HUES64 (cell line): ENCODE results near the gene MRPS27.

Experiments
- H3K27ac ChIP-seq: 2 replicates; pipeline ENCODE4 v1.7.0; 2013; ENCODE audit warnings: low read depth, low read length, inconsistent platforms
- H3K27me3 ChIP-seq: 2 replicates; pipeline ENCODE4 v1.6.1; 2013; ENCODE audit warnings: mild to moderate bottlenecking, low read length; ENCODE audit not compliant: insufficient read depth
- H3K36me3 ChIP-seq: 2 replicates; pipeline ENCODE4 v1.6.1; 2013; ENCODE audit warnings: mild to moderate bottlenecking, low read length; ENCODE audit not compliant: insufficient read depth
- H3K4me1 ChIP-seq: 2 replicates; pipeline ENCODE4 v1.6.1; 2013; ENCODE audit warnings: mild to moderate bottlenecking, low read length, moderate library complexity; ENCODE audit not compliant: insufficient read depth
- H3K4me3 ChIP-seq: 2 replicates; pipeline ENCODE4 v1.5.1; 2013; ENCODE audit warnings: mild to moderate bottlenecking, low read length, moderate library complexity
- H3K9ac ChIP-seq: 2 replicates; pipeline ENCODE4 v1.6.1; 2013; ENCODE audit warnings: mild to moderate bottlenecking, low read depth, low read length
- H3K9me3 ChIP-seq: 2 replicates; pipeline ENCODE4 v1.6.1; 2013; ENCODE audit warnings: low read depth, low read length; ENCODE audit not compliant: insufficient read depth
- WGBS: fragments of 150-250, 120-280 bp; methylation state at CpG from one replicate; pipeline ENCODE4 v1.1.7; 2013; ENCODE audit warnings: missing lambda C conversion rate; 5-methylcytosine and 5-hydroxymethylcytosine counted together

The MRPS27 gene

DNA sequence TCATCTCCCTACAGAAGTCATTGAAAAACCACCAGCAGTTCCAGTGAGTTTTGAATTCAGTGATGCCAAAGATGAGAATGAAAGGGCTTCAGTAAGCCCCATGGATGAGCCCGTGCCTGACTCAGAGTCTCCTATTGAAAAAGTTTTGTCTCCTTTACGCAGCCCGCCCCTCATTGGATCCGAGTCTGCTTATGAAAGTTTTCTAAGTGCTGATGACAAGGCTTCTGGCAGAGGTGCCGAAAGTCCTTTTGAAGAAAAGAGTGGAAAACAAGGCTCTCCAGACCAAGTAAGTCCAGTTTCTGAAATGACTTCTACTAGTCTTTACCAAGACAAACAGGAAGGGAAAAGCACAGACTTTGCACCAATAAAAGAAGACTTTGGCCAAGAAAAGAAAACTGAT, 122.6 kb downstream of the MRPS27 start:
- Histone ChIP-seq H3K9me3 (no peaks in the 10 kb centered on the region; the same call in 1 of the 2 replicates), H3K4me1 (0 out of 2 replicates have a peak, but pooled peaks cover 3% of the 10 kb centered on the region), H3K36me3 (peaks cover 99% of the 10 kb centered on the region), H3K9ac (no peak overlapping the region), H3K4me3 (no peak overlapping the region), H3K27ac (no peak overlapping the region), H3K27me3 (no peaks in the 10 kb centered on the region)
- WGBS = 96% methylated on average over 5 of the region's 5 CpGs

DNA sequence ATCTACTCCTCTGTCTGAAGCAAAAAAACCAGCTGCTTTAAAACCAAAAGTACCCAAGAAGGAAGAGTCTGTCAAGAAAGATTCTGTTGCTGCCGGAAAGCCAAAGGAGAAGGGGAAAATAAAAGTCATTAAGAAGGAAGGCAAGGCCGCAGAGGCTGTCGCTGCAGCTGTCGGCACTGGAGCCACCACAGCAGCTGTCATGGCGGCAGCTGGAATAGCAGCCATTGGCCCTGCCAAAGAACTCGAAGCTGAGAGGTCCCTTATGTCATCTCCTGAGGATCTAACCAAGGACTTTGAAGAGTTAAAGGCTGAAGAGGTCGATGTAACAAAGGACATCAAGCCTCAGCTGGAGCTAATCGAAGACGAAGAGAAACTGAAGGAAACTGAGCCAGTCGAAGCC, 124.5 kb downstream of the MRPS27 start:
- Histone ChIP-seq H3K9ac (no peak overlapping the region), H3K4me1 (no peaks in the 10 kb centered on the region), H3K27me3 (no peaks in the 10 kb centered on the region), H3K27ac (no peak overlapping the region), H3K9me3 (no peaks in the 10 kb centered on the region; the same call in 1 of the 2 replicates), H3K4me3 (no peak overlapping the region), H3K36me3 (peaks cover 100% of the 10 kb centered on the region)
- 97% methylated on average over 10 of the region's 10 CpGs for WGBS

- 98% methylated on average over 6 of the region's 6 CpGs for WGBS
- no peaks in the 10 kb centered on the region; the same call in 1 of the 2 replicates for H3K9me3 ChIP-seq
- H3K4me1 ChIP-seq = no peaks in the 10 kb centered on the region
- H3K27ac ChIP-seq = no peak overlapping the region
- H3K9ac ChIP-seq = no peak overlapping the region
- H3K36me3 ChIP-seq = peaks cover 100% of the 10 kb centered on the region
- no peaks in the 10 kb centered on the region for H3K27me3 ChIP-seq
- no peak overlapping the region for H3K4me3 ChIP-seq
These were observed 125.2 kb downstream of the MRPS27 start for GRCh38 chr5:72194846-72195245.

GRCh38 chr5:72191404-72191803, 128.6 kb downstream of the MRPS27 start:
- H3K36me3 ChIP-seq = peaks cover 99% of the 10 kb centered on the region
- H3K27me3 ChIP-seq = no peaks in the 10 kb centered on the region
- H3K4me3 ChIP-seq = no peak overlapping the region
- no peaks in the 10 kb centered on the region; the same call in 1 of the 2 replicates for H3K9me3 ChIP-seq
- no peak overlapping the region for H3K27ac ChIP-seq
- no peaks in the 10 kb centered on the region for H3K4me1 ChIP-seq
- H3K9ac ChIP-seq = no peak overlapping the region
- WGBS = 96% methylated on average over 3 of the region's 3 CpGs

GRCh38 chr5:72189146-72189545, 130.9 kb downstream of the MRPS27 start:
- 97% methylated on average over 2 of the region's 2 CpGs for WGBS
- no peak overlapping the region for H3K9ac ChIP-seq
- no peak overlapping the region for H3K27ac ChIP-seq
- no peaks in the 10 kb centered on the region for H3K4me1 ChIP-seq
- H3K36me3 ChIP-seq = peaks cover 99% of the 10 kb centered on the region
- H3K4me3 ChIP-seq = no peak overlapping the region
- H3K9me3 ChIP-seq = no peaks in the 10 kb centered on the region; the same call in 1 of the 2 replicates
- H3K27me3 ChIP-seq = no peaks in the 10 kb centered on the region

DNA sequence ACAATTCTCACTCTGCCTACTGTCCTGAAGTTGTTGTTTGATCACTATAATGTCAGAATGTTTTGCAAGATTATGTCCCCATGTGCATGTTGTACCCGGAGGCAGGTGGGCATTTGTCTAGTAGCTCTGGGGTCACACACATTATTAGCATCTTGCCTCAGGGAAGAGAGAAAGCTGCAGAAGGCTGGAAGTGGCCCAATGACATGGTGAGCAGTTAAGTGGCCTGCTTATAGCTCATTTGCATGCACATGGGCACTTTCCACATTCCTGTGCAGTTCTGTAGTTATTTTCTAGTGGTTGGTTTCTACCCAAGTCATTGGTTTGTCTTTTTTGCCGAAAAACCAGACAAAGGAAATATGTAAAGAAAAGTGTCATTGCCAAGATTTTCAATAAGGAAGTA, 131.9 kb downstream of the MRPS27 start:
- Histone ChIP-seq H3K27me3 (no peaks in the 10 kb centered on the region), H3K9ac (no peak overlapping the region), H3K9me3 (no peaks in the 10 kb centered on the region), H3K4me1 (peaks cover 6% of the 10 kb centered on the region), H3K36me3 (peaks cover 98% of the 10 kb centered on the region), H3K4me3 (no peak overlapping the region), H3K27ac (no peak overlapping the region)
- 95% methylated on average over 2 of the region's 2 CpGs for WGBS

DNA sequence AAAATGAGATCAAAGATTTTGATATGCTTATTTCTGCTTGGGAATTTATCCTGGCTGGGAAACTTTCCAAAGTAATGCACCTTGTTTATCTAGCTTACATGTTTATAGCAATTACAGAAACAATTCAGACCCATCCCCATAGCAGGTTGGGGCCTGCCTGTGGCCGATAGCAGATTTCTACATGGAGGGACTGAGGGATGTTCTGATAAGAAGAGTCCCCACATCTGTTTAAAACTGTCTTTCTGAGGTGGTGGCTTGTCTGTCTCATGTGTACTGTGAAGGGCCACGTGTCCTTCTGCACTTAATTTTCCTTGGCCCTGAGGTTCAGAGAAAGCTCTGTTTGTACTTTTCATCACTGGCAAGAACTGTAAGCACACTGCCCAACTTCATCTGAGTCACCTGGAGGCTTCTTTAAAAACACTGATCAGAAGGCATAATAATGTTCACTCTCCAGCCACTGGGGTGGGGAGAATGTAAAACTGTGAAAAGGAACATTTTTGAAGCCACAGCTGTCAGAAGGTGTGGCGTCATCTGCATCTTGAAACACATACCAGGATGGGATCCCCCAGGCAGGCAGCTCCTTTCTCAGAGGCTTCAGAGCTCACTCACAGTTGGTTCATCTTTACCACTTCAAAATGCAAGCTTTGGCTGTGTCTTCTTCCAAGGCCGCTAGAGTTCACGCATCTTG, 132.5 kb downstream of the MRPS27 start:
- Histone ChIP-seq H3K27me3 (no peaks in the 10 kb centered on the region), H3K9me3 (no peaks in the 10 kb centered on the region), H3K36me3 (peaks cover 91% of the 10 kb centered on the region), H3K4me1 (peaks cover 12% of the 10 kb centered on the region), H3K4me3 (no peak overlapping the region), H3K27ac (no peak overlapping the region), H3K9ac (no peak overlapping the region)
- WGBS = 85% methylated on average over 5 of the region's 5 CpGs

DNA sequence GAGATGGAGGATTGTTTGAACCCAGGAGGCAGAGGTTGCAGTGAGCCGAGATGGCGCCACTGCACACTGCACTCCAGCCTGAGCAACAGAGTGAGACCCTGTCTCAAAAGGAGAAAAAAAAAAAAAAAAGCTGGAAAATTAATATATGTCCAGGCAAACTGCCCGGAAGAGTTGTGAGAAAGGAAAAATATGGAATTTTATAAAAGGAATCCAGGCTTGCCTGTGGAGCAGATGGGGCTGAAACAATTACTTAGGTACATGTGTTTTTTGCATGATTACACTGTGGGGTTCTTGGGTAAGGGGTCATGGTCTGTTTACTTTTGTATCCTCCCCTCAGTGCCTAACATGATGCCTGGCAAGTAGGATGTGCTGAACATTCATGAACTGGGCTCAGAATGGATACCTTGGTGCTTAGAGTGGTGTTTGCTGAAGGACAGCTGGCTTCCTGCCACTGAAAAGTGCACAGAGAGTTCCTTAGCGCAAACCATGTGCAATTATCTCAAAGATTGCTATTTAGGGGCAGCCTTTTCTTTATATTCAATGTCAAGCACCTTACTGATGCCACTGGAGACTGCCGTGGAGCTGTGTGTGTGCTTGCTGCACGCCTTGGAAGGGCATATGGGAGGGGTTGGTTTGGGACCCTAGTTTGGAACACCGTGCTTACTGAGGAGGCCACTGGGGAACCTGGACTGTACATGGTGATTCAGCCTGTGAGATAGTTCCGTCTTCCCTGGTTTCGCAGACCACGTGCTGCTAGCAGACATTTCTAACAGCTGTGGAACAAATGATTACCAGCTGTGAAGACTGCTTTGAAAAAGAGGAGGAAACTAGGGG, 134.3 kb downstream of the MRPS27 start:
- H3K27me3 ChIP-seq = no peaks in the 10 kb centered on the region
- no peak overlapping the region for H3K4me3 ChIP-seq
- WGBS = 95% methylated on average over 10 of the region's 10 CpGs
- H3K4me1 ChIP-seq = peaks cover 14% of the 10 kb centered on the region
- H3K9me3 ChIP-seq = no peaks in the 10 kb centered on the region
- H3K9ac ChIP-seq = no peak overlapping the region
- no peak overlapping the region for H3K27ac ChIP-seq
- peaks cover 73% of the 10 kb centered on the region for H3K36me3 ChIP-seq

- no peaks in the 10 kb centered on the region for H3K27me3 ChIP-seq
- no peak overlapping the region for H3K4me3 ChIP-seq
- H3K9me3 ChIP-seq = no peaks in the 10 kb centered on the region
- no peak overlapping the region for H3K27ac ChIP-seq
- 90% methylated on average over 3 of the region's 3 CpGs for WGBS
- H3K4me1 ChIP-seq = peaks cover 19% of the 10 kb centered on the region
- H3K36me3 ChIP-seq = peaks cover 65% of the 10 kb centered on the region
- H3K9ac ChIP-seq = no peak overlapping the region
These were observed 135.6 kb downstream of the MRPS27 start for GRCh38 chr5:72184408-72184807.

DNA sequence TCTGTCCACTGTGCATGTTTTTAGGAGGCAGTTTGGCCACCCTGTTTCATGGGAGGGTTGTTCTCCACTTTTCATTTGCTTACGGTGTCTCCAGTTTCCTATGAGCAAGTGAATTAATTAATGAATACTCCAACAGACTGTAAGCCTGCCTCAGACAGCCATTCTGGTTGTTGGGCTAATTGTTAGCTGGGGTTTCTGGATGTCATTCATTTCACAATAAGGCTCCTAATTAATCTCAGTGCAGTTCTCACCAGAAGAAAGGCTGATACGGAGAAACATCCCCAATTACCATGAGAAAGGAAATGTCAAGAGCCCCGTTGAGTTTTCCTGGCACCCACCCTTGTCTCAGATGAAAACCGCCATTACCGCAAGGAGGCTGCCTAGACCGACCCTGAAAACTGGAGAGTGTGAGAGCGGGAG, 136.9 kb downstream of the MRPS27 start:
- no peaks in the 10 kb centered on the region for H3K27me3 ChIP-seq
- H3K36me3 ChIP-seq = peaks cover 52% of the 10 kb centered on the region
- no peak overlapping the region for H3K4me3 ChIP-seq
- WGBS = 62% methylated on average over 7 of the region's 7 CpGs
- H3K9me3 ChIP-seq = no peaks in the 10 kb centered on the region
- H3K27ac ChIP-seq = peak overlapping the region; percentile 62
- H3K4me1 ChIP-seq = peaks cover 32% of the 10 kb centered on the region
- no peak overlapping the region for H3K9ac ChIP-seq

GRCh38 chr5:72182686-72183085, 137.4 kb downstream of the MRPS27 start:
- H3K36me3 ChIP-seq = peaks cover 47% of the 10 kb centered on the region
- 92% methylated on average over 7 of the region's 7 CpGs for WGBS
- H3K4me1 ChIP-seq = peaks cover 32% of the 10 kb centered on the region
- peak overlapping the region; percentile 38; the same call in 1 of the 2 replicates for H3K27ac ChIP-seq
- no peaks in the 10 kb centered on the region for H3K27me3 ChIP-seq
- H3K4me3 ChIP-seq = no peak overlapping the region
- H3K9ac ChIP-seq = no peak overlapping the region
- H3K9me3 ChIP-seq = no peaks in the 10 kb centered on the region
